ENCODE results near the gene FHIT. TPM values are rescaled to one million over a fixed set of nuclear protein-coding genes. Genes with fewer than 3 reads are reported as not detected.

Gene FHIT
- total and polyA plus RNA-seq, 4 donors, result 2.6 to 21.3 (median 8.7) TPM

- Histone ChIP-seq H3K27ac (ENCODE audit: low read depth in 1 of 2, low read length in 1 of 2) (no peak overlapping the region), H3K9me3 (ENCODE audit: control insufficient read depth in 4 of 4, insufficient read depth in 3 of 4, low read length in 3 of 4) (peaks cover 0 to 1% (median 0%) of the 10 kb centered on the region in 4 donors), H3K9ac (ENCODE audit: insufficient read depth in 1 of 2, low read length in 2 of 2) (no peak overlapping the region), H3K27me3 (ENCODE audit: control insufficient read depth in 3 of 3, insufficient read depth in 3 of 3, low read length in 2 of 3) (no peaks in the 10 kb centered on the region), H3K36me3 (ENCODE audit: control insufficient read depth in 4 of 4, insufficient read depth in 4 of 4, low read length in 4 of 4) (no peaks in the 10 kb centered on the region), H3K4me1 (ENCODE audit: control insufficient read depth in 5 of 5, insufficient read depth in 5 of 5, low read length in 5 of 5) (peaks cover 0 to 3% (median 0%) of the 10 kb centered on the region in 5 donors), H3K4me3 (no peak overlapping the region)
- DNase-seq (no peak), ATAC-seq (ENCODE audit: insufficient read depth, low FRiP score) (no peak)
- WGBS, 2 donors, result 41 to 65% methylated on average over 1 of the region's 1 CpG
- no peak for TF ChIP-seq CTCF (IDR thresholded peaks at IDR 0.05; ENCODE audit: control extremely low read depth, extremely low read depth)
Observed at GRCh38 chr3:60643831-60644230, 607.4 kb downstream of the FHIT start.

GRCh38 chr3:60641354-60641753 lies 609.9 kb downstream of the FHIT start:
- H3K27ac ChIP-seq (ENCODE audit: low read depth in 1 of 2, low read length in 1 of 2), result no peak overlapping the region
- ATAC-seq (ENCODE audit: insufficient read depth, low FRiP score) (no peak), DNase-seq (no peak)
- no peak overlapping the region for H3K4me3 ChIP-seq
- H3K4me1 ChIP-seq (ENCODE audit: control insufficient read depth in 5 of 5, insufficient read depth in 5 of 5, low read length in 5 of 5), result peaks cover 0 to 3% (median 0%) of the 10 kb centered on the region in 5 donors
- TF ChIP-seq CTCF (IDR thresholded peaks at IDR 0.05; ENCODE audit: control extremely low read depth, extremely low read depth), result no peak
- 86 to 92% methylated on average over 2 of the region's 2 CpGs for WGBS, 2 donors
- H3K9ac ChIP-seq (ENCODE audit: insufficient read depth in 1 of 2, low read length in 2 of 2), result no peak overlapping the region
- no peaks in the 10 kb centered on the region for H3K36me3 ChIP-seq (ENCODE audit: control insufficient read depth in 4 of 4, insufficient read depth in 4 of 4, low read length in 4 of 4)
- H3K27me3 ChIP-seq (ENCODE audit: control insufficient read depth in 3 of 3, insufficient read depth in 3 of 3, low read length in 2 of 3), result no peaks in the 10 kb centered on the region
- peaks cover 0 to 1% (median 0%) of the 10 kb centered on the region in 4 donors for H3K9me3 ChIP-seq (ENCODE audit: control insufficient read depth in 4 of 4, insufficient read depth in 3 of 4, low read length in 3 of 4)

DNA sequence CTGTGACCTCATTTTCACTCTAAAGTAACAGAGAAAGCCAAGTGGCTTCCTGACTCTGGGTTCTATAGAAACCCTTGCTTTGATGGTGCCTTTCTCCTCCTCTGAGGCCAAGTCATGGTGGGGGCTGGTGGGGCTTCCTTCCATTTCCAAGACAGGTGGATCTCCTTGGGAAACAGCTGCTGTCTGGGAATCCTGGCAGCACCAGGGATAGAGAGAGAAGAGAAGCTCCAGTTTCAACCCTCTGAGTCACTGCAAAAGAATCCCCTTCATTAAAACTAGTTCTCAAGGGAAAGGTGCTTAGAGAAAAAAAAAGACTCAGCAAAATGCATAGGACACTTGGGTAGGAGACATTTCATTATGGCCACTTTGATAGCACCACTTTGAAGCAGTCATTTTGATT lies 614.4 kb downstream of the FHIT start:
- no peak overlapping the region for H3K9ac ChIP-seq (ENCODE audit: insufficient read depth in 1 of 2, low read length in 2 of 2)
- no peaks in the 10 kb centered on the region for H3K9me3 ChIP-seq (ENCODE audit: control insufficient read depth in 4 of 4, insufficient read depth in 3 of 4, low read length in 3 of 4)
- H3K36me3 ChIP-seq (ENCODE audit: control insufficient read depth in 4 of 4, insufficient read depth in 4 of 4, low read length in 4 of 4), result no peaks in the 10 kb centered on the region
- DNase-seq, result no peak
- no peak overlapping the region for H3K4me3 ChIP-seq
- H3K4me1 ChIP-seq (ENCODE audit: control insufficient read depth in 5 of 5, insufficient read depth in 5 of 5, low read length in 5 of 5), result peaks cover 0 to 6% (median 0%) of the 10 kb centered on the region in 5 donors
- no peak for TF ChIP-seq CTCF (IDR thresholded peaks at IDR 0.05; ENCODE audit: control extremely low read depth, extremely low read depth)
- ATAC-seq (ENCODE audit: insufficient read depth, low FRiP score), result no peak
- no peaks in the 10 kb centered on the region for H3K27me3 ChIP-seq (ENCODE audit: control insufficient read depth in 3 of 3, insufficient read depth in 3 of 3, low read length in 2 of 3)
- no peak overlapping the region for H3K27ac ChIP-seq (ENCODE audit: low read depth in 1 of 2, low read length in 1 of 2)

DNA sequence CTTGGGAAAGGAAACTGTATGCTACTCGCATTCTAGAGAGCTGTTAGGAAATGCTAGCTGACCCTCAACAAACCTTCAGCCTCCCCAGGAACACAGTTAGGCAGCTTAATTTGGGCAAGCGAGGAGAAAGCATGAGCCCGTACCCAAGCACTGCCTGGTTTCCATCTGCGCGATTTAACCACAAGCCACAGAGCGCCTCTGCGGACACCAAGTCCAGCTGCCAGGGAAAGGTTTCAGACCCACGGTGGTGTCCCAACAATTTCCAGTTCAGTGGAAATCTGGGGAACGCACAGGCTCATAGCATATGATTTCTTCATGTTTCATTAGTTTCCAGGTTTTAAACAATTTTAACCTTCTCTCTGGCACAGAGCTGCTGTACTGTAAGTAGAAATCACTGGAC lies 617.6 kb downstream of the FHIT start:
- peaks cover 0 to 6% (median 0%) of the 10 kb centered on the region in 5 donors for H3K4me1 ChIP-seq (ENCODE audit: control insufficient read depth in 5 of 5, insufficient read depth in 5 of 5, low read length in 5 of 5)
- DNase-seq (peak in 1 of 3 donors; percentile 39), ATAC-seq (ENCODE audit: insufficient read depth, low FRiP score) (no peak)
- H3K36me3 ChIP-seq (ENCODE audit: control insufficient read depth in 4 of 4, insufficient read depth in 4 of 4, low read length in 4 of 4), result no peaks in the 10 kb centered on the region
- WGBS, 2 donors, result 53 to 75% methylated on average over 9 of the region's 9 CpGs
- no peaks in the 10 kb centered on the region for H3K9me3 ChIP-seq (ENCODE audit: control insufficient read depth in 4 of 4, insufficient read depth in 3 of 4, low read length in 3 of 4)
- no peak overlapping the region for H3K9ac ChIP-seq (ENCODE audit: insufficient read depth in 1 of 2, low read length in 2 of 2)
- H3K27me3 ChIP-seq (ENCODE audit: control insufficient read depth in 3 of 3, insufficient read depth in 3 of 3, low read length in 2 of 3), result no peaks in the 10 kb centered on the region
- no peak overlapping the region for H3K4me3 ChIP-seq
- H3K27ac ChIP-seq (ENCODE audit: low read depth in 1 of 2, low read length in 1 of 2), result no peak overlapping the region
- TF ChIP-seq CTCF (IDR thresholded peaks at IDR 0.05; ENCODE audit: control extremely low read depth, extremely low read depth), result no peak

Data from lung (tissue), 12 donors.